A549 treated with Mapracorat at 1 μM for 4 hours (cell line): ENCODE measurements around the gene GBGT1. TPM values are rescaled to one million over a fixed set of nuclear protein-coding genes. Genes with fewer than 3 reads are reported as not detected.

Experiments used
- total RNA-seq: library from RNA; stranded (reverse); fragments of 200-300 nt; extraction: Qiagen RNA extraction; gene quantifications from 5 replicates; pipeline ENCODE4 v1.2.3, GENCODE V29; 2022

The GBGT1 gene
- total RNA-seq, result 1.4 to 3.5 TPM (median 2.1 TPM) in 5 replicates

DNA sequence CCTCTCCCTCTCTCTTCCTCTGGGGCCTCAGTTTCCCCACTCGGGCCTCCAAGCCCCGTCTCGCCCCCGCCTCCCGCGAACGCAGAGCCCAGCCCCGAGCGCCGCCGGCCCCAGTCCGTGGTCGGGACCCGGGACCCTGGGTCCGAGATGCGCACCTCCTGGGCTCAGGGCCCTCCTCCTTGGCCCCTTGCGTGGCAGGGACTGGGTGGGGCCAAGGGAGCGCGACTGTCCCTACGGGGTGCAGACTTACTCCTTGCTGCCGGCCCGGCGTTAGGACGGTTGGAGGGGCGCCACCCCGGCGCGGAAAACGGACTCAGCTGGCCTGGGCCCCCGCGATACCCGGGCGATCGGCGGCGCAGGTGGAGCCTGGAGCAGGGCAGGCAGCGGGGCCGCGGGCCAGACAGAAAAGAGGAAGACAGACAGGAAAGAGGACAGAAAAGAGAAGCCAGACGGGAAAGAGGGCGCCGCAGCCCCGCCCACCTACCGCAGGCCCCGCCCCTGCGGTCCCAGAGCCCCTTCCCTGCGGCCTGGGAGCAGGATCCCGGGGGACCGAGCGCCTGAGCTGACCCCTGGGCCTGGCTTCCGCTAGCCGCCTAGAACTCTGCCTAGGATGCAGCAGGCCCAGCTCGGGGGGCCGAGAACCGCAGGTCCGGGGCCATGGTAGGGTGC, at the start of gene GBGT1:
GBGT1 (minus strand) TSS at position 411 of the 669 bp plus-strand sequence. CDS start 1,502 bp downstream, outside the sequence.

DNA sequence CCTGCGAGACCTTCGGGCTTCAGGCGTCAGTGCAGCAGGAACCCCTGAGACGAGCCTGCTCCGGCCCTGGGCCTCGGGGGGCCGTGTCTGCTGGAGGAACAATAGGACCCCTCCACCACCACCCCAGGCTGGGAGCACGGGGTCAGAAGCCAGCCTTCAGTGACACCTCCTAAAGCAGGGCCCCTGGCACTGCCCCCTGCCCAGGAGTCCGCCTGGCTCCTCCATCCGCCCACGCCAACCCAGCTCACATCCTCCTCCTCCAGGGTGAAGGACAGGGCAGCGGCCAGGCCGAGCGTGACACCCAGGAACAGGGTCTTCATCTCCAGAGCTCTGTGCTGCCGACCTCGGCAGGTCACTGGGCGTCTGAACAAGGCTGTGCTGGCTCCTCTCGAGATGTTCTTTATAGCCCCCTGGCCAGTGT, 45.2 kb upstream of the GBGT1 start, which contains the start of gene OBP2B:
OBP2B (minus strand) TSS at position 371 of the 421 bp plus-strand sequence; CDS start at position 320, 51 bp downstream.

DNA sequence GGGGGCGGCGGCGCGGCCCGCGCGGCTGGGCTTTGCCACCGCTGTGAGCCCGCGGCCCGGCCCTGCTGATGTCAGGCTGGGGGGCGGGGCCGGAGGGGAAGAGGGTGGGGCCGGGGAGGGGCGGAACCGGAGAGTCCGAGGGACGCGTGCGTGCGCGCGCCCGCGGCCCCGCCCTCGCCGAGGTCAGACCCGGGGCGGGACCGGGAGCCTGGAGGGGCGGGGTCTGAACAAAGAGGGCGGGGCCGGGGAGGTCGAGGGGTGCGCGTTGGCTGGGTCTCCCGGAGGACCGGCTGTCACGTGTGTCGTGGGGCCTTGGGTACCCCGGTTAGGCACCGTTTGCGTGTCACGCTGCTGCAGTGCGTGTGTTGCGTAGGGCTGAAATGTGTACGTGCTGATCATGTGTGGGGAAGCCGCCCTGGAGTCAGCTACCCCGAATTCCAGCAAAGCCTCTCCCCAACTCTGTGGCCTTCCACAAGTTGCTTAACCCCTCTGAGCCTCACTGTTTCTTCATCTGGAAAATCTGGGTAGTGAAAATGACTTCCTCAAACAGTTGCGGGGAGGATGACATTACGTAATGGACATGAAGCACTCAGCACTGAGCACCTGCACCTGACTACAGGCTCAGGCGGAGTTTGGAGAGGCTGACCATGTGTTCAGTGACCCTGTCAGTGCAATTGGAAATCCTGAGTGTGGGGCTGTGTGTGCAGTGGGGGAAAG, 42.4 kb downstream of the GBGT1 start, which contains the start of gene RALGDS:
RALGDS (minus strand) TSS at position 43 of the 717 bp plus-strand sequence. CDS start 86 bp downstream, outside the sequence.

Other genes with a start within 250 kb of the GBGT1 start
- 14.8 to 16.2 TPM (median 15.5 TPM) in 5 replicates for gene TSC1, start 219.3 kb downstream of the GBGT1 start, total RNA-seq
- gene GFI1B, start 185.2 kb downstream of the GBGT1 start, total RNA-seq, result 0.09 to 0.17 TPM (median 0.16 TPM) in 3 of 5 replicates, not detected in the others
- gene GTF3C5, start 132.9 kb downstream of the GBGT1 start, total RNA-seq, result 56.8 to 69.1 TPM (median 62.9 TPM) in 5 replicates
- 0.47 to 0.68 TPM (median 0.55 TPM) in 5 replicates for gene CEL, start 101.9 kb downstream of the GBGT1 start, total RNA-seq
- gene RALGDS, start 42.7 kb downstream of the GBGT1 start, total RNA-seq, result 21.9 to 32.7 TPM (median 28.9 TPM) in 5 replicates
- not detected in 5 replicates for gene OBP2B, start 45.3 kb upstream of the GBGT1 start, total RNA-seq
- gene ABO, start 111.3 kb upstream of the GBGT1 start, total RNA-seq, result not detected in 5 replicates
- gene SURF6, start 172.3 kb upstream of the GBGT1 start, total RNA-seq, result 19.3 to 31.1 TPM (median 26.5 TPM) in 5 replicates
- gene MED22, start 184.2 kb upstream of the GBGT1 start, total RNA-seq, result 20.7 to 33.2 TPM (median 30.3 TPM) in 5 replicates
- 3,324 to 3,521 TPM (median 3,436 TPM) in 5 replicates for gene RPL7A, start 184.3 kb upstream of the GBGT1 start, total RNA-seq
- gene SURF1, start 192.6 kb upstream of the GBGT1 start, total RNA-seq, result 37.5 to 46.5 TPM (median 44.6 TPM) in 5 replicates
- 41.3 to 54.5 TPM (median 43.0 TPM) in 5 replicates for gene SURF2, start 192.6 kb upstream of the GBGT1 start, total RNA-seq
- gene SURF4, start 212.1 kb upstream of the GBGT1 start, total RNA-seq, result 176 to 200 TPM (median 199 TPM) in 5 replicates
- 0.90 to 1.7 TPM (median 1.1 TPM) in 5 replicates for gene STKLD1, start 212.5 kb upstream of the GBGT1 start, total RNA-seq